Daoy (cell line): Measurements from ENCODE around the gene UTS2R. TPM values are rescaled to one million over a fixed set of nuclear protein-coding genes. Genes with fewer than 3 reads are reported as not detected.
A peak's percentile ranks its signal among the peaks of the same experiment; 100 is the strongest.
"Not testable (repeated sequence)": the region's sequence is repeated elsewhere in the genome, so short reads cannot be mapped to it uniquely, and the experiment has no call there.

Source experiments
- DNase-seq: peaks from one replicate; pipeline ENCODE4 v3.0.0-alpha.2; 2015; ENCODE audit warnings: low read depth
- total RNA-seq: library from RNA; depleted of rRNA; stranded (reverse); fragments of >200 nt; shearing (Covaris generic); gene quantifications from 2 replicates; pipeline ENCODE4 v1.2.3, GENCODE V29; 2014

Gene UTS2R
- total RNA-seq, 1 experiment from 2014 or later = not detected

- DNase-seq = no peak
These were observed 3.9 kb downstream of the UTS2R start for GRCh38 chr17:82375359-82376041.

GRCh38 chr17:82376042-82376730, 4.6 kb downstream of the UTS2R start:
- DNase-seq = no peak

GRCh38 chr17:82377294-82377693, 5.7 kb downstream of the UTS2R start:
- DNase-seq = not testable (repeated sequence)

- no peak for DNase-seq
These were observed 6.6 kb downstream of the UTS2R start for GRCh38 chr17:82377924-82378740.

GRCh38 chr17:82378741-82379021, 7.1 kb downstream of the UTS2R start:
- DNase-seq = no peak

- no peak for DNase-seq
These were observed 9.5 kb downstream of the UTS2R start for GRCh38 chr17:82380860-82381702.

- DNase-seq = not testable (repeated sequence)
These were observed 10.1 kb downstream of the UTS2R start for GRCh38 chr17:82381703-82382009.

- peak; percentile 7 for DNase-seq
These were observed 10.8 kb downstream of the UTS2R start for GRCh38 chr17:82382220-82382932.

- no peak for DNase-seq
These were observed 11.3 kb downstream of the UTS2R start for GRCh38 chr17:82382933-82383255.

GRCh38 chr17:82383411-82383810, 11.8 kb downstream of the UTS2R start:
- no peak for DNase-seq

- no peak for DNase-seq
These were observed 12.6 kb downstream of the UTS2R start for GRCh38 chr17:82384051-82384729.

- peak; percentile 9 for DNase-seq
These were observed 13.3 kb downstream of the UTS2R start for GRCh38 chr17:82384730-82385481.

GRCh38 chr17:82385559-82386254, 14.1 kb downstream of the UTS2R start:
- DNase-seq = no peak

GRCh38 chr17:82386255-82386831, 14.8 kb downstream of the UTS2R start:
- no peak for DNase-seq

- DNase-seq = no peak
These were observed 15.5 kb downstream of the UTS2R start for GRCh38 chr17:82386881-82387704.

- no peak for DNase-seq
These were observed 16.1 kb downstream of the UTS2R start for GRCh38 chr17:82387705-82388106.

- DNase-seq = peak; percentile 48
These were observed 16.8 kb downstream of the UTS2R start for GRCh38 chr17:82388223-82388921.

GRCh38 chr17:82388922-82389283, 17.3 kb downstream of the UTS2R start:
- no peak for DNase-seq
